HEK293 (cell line): Measurements from ENCODE around the gene ZBTB5.
A peak's percentile ranks its signal among the peaks of the same experiment; 100 is the strongest.

ENCODE experiments used
- GLIS2 ChIP-seq: fragments of 450-650 bp; formaldehyde crosslinking; IDR thresholded peaks from 2 replicates; pipeline ENCODE4 v1.5.1; 2016; ENCODE audit warnings: missing biosample characterization, missing genetic modification characterization
- HIC1 ChIP-seq: fragments of 450-650 bp; formaldehyde crosslinking; IDR thresholded peaks from 2 replicates; pipeline ENCODE4 v1.5.1; 2016; ENCODE audit warnings: missing biosample characterization, missing genetic modification characterization
- KLF1 ChIP-seq: fragments of 450-650 bp; formaldehyde crosslinking; IDR thresholded peaks from 2 replicates; pipeline ENCODE4 v1.5.1; 2016; ENCODE audit warnings: missing biosample characterization, missing genetic modification characterization
- SP3 ChIP-seq: fragments of 450-650 bp; formaldehyde crosslinking; IDR thresholded peaks from 2 replicates; pipeline ENCODE4 v1.5.1; 2016; ENCODE audit warnings: missing biosample characterization, missing genetic modification characterization
- ZBTB11 ChIP-seq: fragments of 450-650 bp; formaldehyde crosslinking; conservative IDR thresholded peaks from 2 replicates; pipeline ENCODE4 v1.5.1; 2016; ENCODE audit warnings: low read depth, missing biosample characterization, missing genetic modification characterization
- ZIC2 ChIP-seq: fragments of 450-650 bp; formaldehyde crosslinking; IDR thresholded peaks from 2 replicates; pipeline ENCODE4 v1.5.1; 2016; ENCODE audit warnings: missing biosample characterization, missing genetic modification characterization
- ZNF133 ChIP-seq: fragments of 450-650 bp; formaldehyde crosslinking; IDR thresholded peaks from 2 replicates; pipeline ENCODE4 v1.5.1; 2016; ENCODE audit warnings: missing biosample characterization, missing genetic modification characterization
- ZNF302 ChIP-seq: fragments of 450-650 bp; formaldehyde crosslinking; IDR thresholded peaks from 2 replicates; pipeline ENCODE4 v1.5.1; 2016; ENCODE audit warnings: missing biosample characterization, missing genetic modification characterization, low read depth
- ZNF335 ChIP-seq: fragments of 450-650 bp; formaldehyde crosslinking; conservative IDR thresholded peaks from 2 replicates; pipeline ENCODE4 v1.5.1; 2016; ENCODE audit warnings: missing biosample characterization, missing genetic modification characterization
- ZNF37A ChIP-seq: fragments of 450-650 bp; IDR thresholded peaks from 2 replicates; pipeline ENCODE4 v1.5.1; 2018; ENCODE audit warnings: missing biosample characterization, missing genetic modification characterization
- ZNF449 ChIP-seq: fragments of 450-650 bp; formaldehyde crosslinking; IDR thresholded peaks from 2 replicates; pipeline ENCODE4 v1.5.1; 2017; ENCODE audit warnings: missing biosample characterization, mild to moderate bottlenecking, missing genetic modification characterization, moderate library complexity
- ZNF530 ChIP-seq: fragments of 450-650 bp; formaldehyde crosslinking; IDR thresholded peaks from 2 replicates; pipeline ENCODE4 v1.5.1; 2016; ENCODE audit warnings: low read depth, missing biosample characterization, missing genetic modification characterization
- ZNF623 ChIP-seq: fragments of 450-650 bp; formaldehyde crosslinking; IDR thresholded peaks from 2 replicates; pipeline ENCODE4 v1.5.1; 2016; ENCODE audit warnings: missing biosample characterization, missing genetic modification characterization
- ZNF654 ChIP-seq: fragments of 450-650 bp; formaldehyde crosslinking; IDR thresholded peaks from 2 replicates; pipeline ENCODE4 v1.5.1; 2016; ENCODE audit warnings: low read depth, missing biosample characterization, missing genetic modification characterization
- ZNF660 ChIP-seq: fragments of 450-650 bp; IDR thresholded peaks from 2 replicates; pipeline ENCODE4 v1.5.1; 2018; ENCODE audit warnings: missing biosample characterization, mild to moderate bottlenecking, missing genetic modification characterization
- ZNF664 ChIP-seq: fragments of 450-650 bp; formaldehyde crosslinking; IDR thresholded peaks from 2 replicates; pipeline ENCODE4 v1.5.1; 2016; ENCODE audit warnings: missing biosample characterization, missing genetic modification characterization
- ZSCAN16 ChIP-seq: fragments of 450-650 bp; formaldehyde crosslinking; IDR thresholded peaks from 2 replicates; pipeline ENCODE4 v1.5.1; 2016; ENCODE audit warnings: missing biosample characterization, missing genetic modification characterization
- TF ChIP-seq, protein P1 (sequence below): fragments of 450-650 bp; formaldehyde crosslinking; IDR thresholded peaks from 2 replicates; pipeline ENCODE4 v1.5.1; 2017; ENCODE audit warnings: missing biosample characterization, missing genetic modification characterization

The ZBTB5 gene

DNA sequence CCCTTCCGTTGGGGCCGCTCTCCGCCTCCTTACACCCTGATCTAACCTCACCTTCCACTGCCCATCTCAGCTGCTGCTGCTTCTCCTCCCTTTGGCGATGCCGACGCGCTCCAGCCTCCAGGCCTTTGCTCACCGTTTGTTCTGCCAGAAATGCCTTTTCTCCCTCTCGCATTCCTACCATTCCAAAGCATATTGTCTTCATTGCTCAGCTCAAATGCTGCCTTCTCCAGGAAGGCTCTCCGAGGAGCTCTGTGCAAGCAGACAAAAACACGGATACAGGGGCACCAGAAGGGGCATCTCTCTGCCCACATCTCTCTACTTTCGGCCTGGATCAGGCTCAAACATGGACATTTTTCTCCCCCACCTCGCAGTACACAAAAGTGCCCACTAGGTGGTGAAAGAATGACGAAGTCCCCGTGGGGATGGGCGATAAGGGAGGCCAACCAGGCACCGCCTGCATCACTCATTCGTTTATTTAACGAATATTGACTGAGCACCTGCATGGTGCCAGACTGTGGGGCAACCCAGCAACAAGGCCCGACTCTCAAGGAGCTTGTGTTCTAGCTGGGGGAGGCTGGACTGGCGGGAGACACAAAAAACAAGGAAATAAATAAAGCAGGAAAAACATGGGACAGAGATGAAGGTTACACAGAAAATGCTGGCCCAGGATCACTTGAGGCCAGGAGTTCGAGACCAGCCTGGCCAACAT is 50.1 kb downstream of the ZBTB5 start (continued):
- TF ChIP-seq ZNF37A (tag by site-specific recombination) (no peak), ZBTB11 (tag by site-specific recombination) (peak; percentile 75; the same call in 1 of the 2 replicates), KLF1 (tag by site-specific recombination) (no peak), ZSCAN16 (tag by site-specific recombination) (peak; percentile 54; the same call in 1 of the 2 replicates), HIC1 (tag by site-specific recombination) (peak; percentile 12; the same call in 1 of the 2 replicates), ZNF449 (peak; percentile 82; the same call in 1 of the 2 replicates), SP3 (no peak), ZNF623 (no peak), GLIS2 (tag by site-specific recombination) (0 out of 2 replicates have a peak, but pooled peaks have one; percentile 34), ZNF302 (tag by site-specific recombination) (no peak), ZIC2 (tag by site-specific recombination) (peak; percentile 29; the same call in 1 of the 2 replicates), ZNF133 (tag by site-specific recombination) (no peak), ZNF664 (tag by site-specific recombination) (peak; percentile 97), ZNF654 (tag by site-specific recombination) (peak; percentile 77), ZNF335 (tag by site-specific recombination) (peak; percentile 88), ZNF530 (tag by site-specific recombination) (no peak), ZNF660 (0 out of 2 replicates have a peak, but pooled peaks have one; percentile 16)
- TF ChIP-seq, protein P1, sequence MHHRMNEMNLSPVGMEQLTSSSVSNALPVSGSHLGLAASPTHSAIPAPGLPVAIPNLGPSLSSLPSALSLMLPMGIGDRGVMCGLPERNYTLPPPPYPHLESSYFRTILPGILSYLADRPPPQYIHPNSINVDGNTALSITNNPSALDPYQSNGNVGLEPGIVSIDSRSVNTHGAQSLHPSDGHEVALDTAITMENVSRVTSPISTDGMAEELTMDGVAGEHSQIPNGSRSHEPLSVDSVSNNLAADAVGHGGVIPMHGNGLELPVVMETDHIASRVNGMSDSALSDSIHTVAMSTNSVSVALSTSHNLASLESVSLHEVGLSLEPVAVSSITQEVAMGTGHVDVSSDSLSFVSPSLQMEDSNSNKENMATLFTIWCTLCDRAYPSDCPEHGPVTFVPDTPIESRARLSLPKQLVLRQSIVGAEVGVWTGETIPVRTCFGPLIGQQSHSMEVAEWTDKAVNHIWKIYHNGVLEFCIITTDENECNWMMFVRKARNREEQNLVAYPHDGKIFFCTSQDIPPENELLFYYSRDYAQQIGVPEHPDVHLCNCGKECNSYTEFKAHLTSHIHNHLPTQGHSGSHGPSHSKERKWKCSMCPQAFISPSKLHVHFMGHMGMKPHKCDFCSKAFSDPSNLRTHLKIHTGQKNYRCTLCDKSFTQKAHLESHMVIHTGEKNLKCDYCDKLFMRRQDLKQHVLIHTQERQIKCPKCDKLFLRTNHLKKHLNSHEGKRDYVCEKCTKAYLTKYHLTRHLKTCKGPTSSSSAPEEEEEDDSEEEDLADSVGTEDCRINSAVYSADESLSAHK: no peak
- TF ChIP-seq, all 188 proteins: peak for 19
